ENCODE measurements around the gene PSME3IP1. TPM values are rescaled to one million over a fixed set of nuclear protein-coding genes. Genes with fewer than 3 reads are reported as not detected.

The PSME3IP1 gene
- total and polyA plus RNA-seq, 2 of the 4 experiments (the other 2 are of a cell fraction), result 50.2 to 75.2 TPM

- peaks cover 39% of the 10 kb centered on the region for H3K36me3 ChIP-seq (ENCODE audit: control insufficient read depth, insufficient read depth, low read length)
- H3K9ac ChIP-seq (ENCODE audit: low read depth, low read length), result no peak overlapping the region
- intact Hi-C loops (cut with micrococcal nuclease), result no loop called here
These were observed 23.1 kb upstream of the PSME3IP1 start for GRCh38 chr16:57208926-57209325.

More at GRCh38 chr16:57208926-57209325, 23.1 kb upstream of the PSME3IP1 start:
- ATAC-seq (ENCODE audit: low read depth) (no peak), DNase-seq (no peak)
- H3K9me1 ChIP-seq (ENCODE audit: insufficient read depth, low read length), result peaks cover 6% of the 10 kb centered on the region
- H3K4me1 ChIP-seq (ENCODE audit: control insufficient read depth, insufficient read depth, low read length), result no peaks in the 10 kb centered on the region
- no peak overlapping the region for H3K4ac ChIP-seq (ENCODE audit: low read depth, low read length)
- WGBS, 2 experiments (ENCODE audit: extremely low coverage in 2 of 2, insufficient read length in 1 of 2), result no CpG with 5 or more reads among the region's 1 CpG
- H3K4me3 ChIP-seq (ENCODE audit: insufficient read depth, low read depth, low read length), result no peak overlapping the region
- no peaks in the 10 kb centered on the region for H3K9me3 ChIP-seq (ENCODE audit: control insufficient read depth, insufficient read depth, low read length)
- no peak overlapping the region for H2BK120ac ChIP-seq (ENCODE audit: low read depth, low read length)
- H2BK20ac ChIP-seq (ENCODE audit: low read depth, low read length), result no peak overlapping the region
- ChIA-PET POLR2A (ENCODE audit: unreplicated experiment) (no interaction called here), CTCF (interaction anchor here (1.1 kb wide), 1 partner anchor 12 kb away, joined by 4 read pairs; no protein-coding TSS in a partner anchor)
- no peaks in the 10 kb centered on the region for H3K27me3 ChIP-seq (ENCODE audit: control insufficient read depth, insufficient read depth, low read length)
- H3K4me2 ChIP-seq (ENCODE audit: low read depth, low read length), result no peak overlapping the region
- no peak overlapping the region for H4K91ac ChIP-seq (ENCODE audit: insufficient read depth, low read depth, low read length)
- no peak overlapping the region for H3K18ac ChIP-seq (ENCODE audit: low read depth, low read length)
- dilution Hi-C loops (cut with HindIII; ENCODE audit: low sequenced_read_pairs, unreplicated experiment), result no loop called here
- H2AK9ac ChIP-seq (replicated peaks; ENCODE audit: low read depth, low read length, poor library complexity), result no peak overlapping the region
- no peak overlapping the region for H4K8ac ChIP-seq (ENCODE audit: low read depth in 2 of 2, low read length in 2 of 2)
- BruUV-seq (replicated peaks), result no TSS peak
- no peaks in the 10 kb centered on the region; the same call in 1 of the 2 replicates for H4K20me1 ChIP-seq (ENCODE audit: insufficient read depth, low read length)
- H3K56ac ChIP-seq (ENCODE audit: extremely low read depth, insufficient read depth, low read length), result no peak overlapping the region
- H2BK15ac ChIP-seq (ENCODE audit: low read depth, low read length), result no peak overlapping the region
- H2AFZ ChIP-seq (replicated peaks; ENCODE audit: low read length, poor library complexity), result no peak overlapping the region
- no peak overlapping the region for H2BK5ac ChIP-seq (ENCODE audit: low read depth, low read length, poor library complexity, severe bottlenecking)
- no peak overlapping the region for H2AK5ac ChIP-seq (ENCODE audit: low read depth, low read length)
- no peak overlapping the region for H3K23ac ChIP-seq (ENCODE audit: low read depth, low read length)
- H3K14ac ChIP-seq (replicated peaks; ENCODE audit: low read depth, low read length), result no peak overlapping the region
- no peak overlapping the region for H4K5ac ChIP-seq (ENCODE audit: low read depth, low read length)
- no peak overlapping the region for H3K27ac ChIP-seq (ENCODE audit: insufficient read depth, low read length)
- H3K79me1 ChIP-seq (ENCODE audit: low read depth in 1 of 2, low read length in 2 of 2), result peaks cover 9 to 36% of the 10 kb centered on the region in 2 experiments; a peak in 3 of 4 replicates
- TF ChIP-seq FOS (IDR thresholded peaks at IDR 0.05; ENCODE audit: low read depth, low read length), result no peak
- TF ChIP-seq MAZ (IDR thresholded peaks at IDR 0.05; ENCODE audit: borderline replicate concordance, low read depth, low read length), result no peak
- no peak for TF ChIP-seq BHLHE40 (IDR thresholded peaks at IDR 0.05; ENCODE audit: low read depth, low read length)
- TF ChIP-seq MXI1 (IDR thresholded peaks at IDR 0.05; ENCODE audit: borderline replicate concordance, low read depth, low read length), result no peak
- no peak for TF ChIP-seq CEBPB (IDR thresholded peaks at IDR 0.05; ENCODE audit: low read depth, low read length)
- TF ChIP-seq NFE2L2 (IDR thresholded peaks at IDR 0.05; ENCODE audit: low read depth, low read length), result no peak
- no peak for TF ChIP-seq RFX5 (IDR thresholded peaks at IDR 0.05; ENCODE audit: low read depth, low read length)
- no peak for TF ChIP-seq SMC3 (IDR thresholded peaks at IDR 0.05; ENCODE audit: low read depth, low read length)
- TF ChIP-seq CHD1 (IDR thresholded peaks at IDR 0.05; ENCODE audit: low read depth, low read length), result no peak
- no peak for TF ChIP-seq RCOR1 (IDR thresholded peaks at IDR 0.05; ENCODE audit: insufficient replicate concordance, low read length)
- no peak for TF ChIP-seq CTCF (conservative IDR thresholded peaks at IDR 0.05; ENCODE audit: low read depth, low read length)
- TF ChIP-seq RAD21 (IDR thresholded peaks at IDR 0.05; ENCODE audit: low read length), result no peak
- no peak for TF ChIP-seq USF2 (IDR thresholded peaks at IDR 0.05; ENCODE audit: low read depth, low read length)
- TF ChIP-seq ELK1 (IDR thresholded peaks at IDR 0.05; ENCODE audit: borderline replicate concordance, low read depth, low read length), result no peak
- TF ChIP-seq POLR2A (IDR thresholded peaks at IDR 0.05; ENCODE audit: low read depth, low read length), result no peak
- TF ChIP-seq MAFK (IDR thresholded peaks at IDR 0.05; ENCODE audit: low read depth, low read length), result no peak
- in situ Hi-C loops (cut with MboI; ENCODE audit: low sequenced_read_pairs), result no loop called here
